Fibroblast of skin of right biceps (primary cell): ENCODE data around the gene KIF27.
"Not testable (repeated sequence)": the region's sequence is repeated elsewhere in the genome, so short reads cannot be mapped to it uniquely, and the experiment has no call there.

Experiments
- DNase-seq: peaks from one replicate; pipeline ENCODE4 v3.0.0-alpha.2; 2013

Gene KIF27

GRCh38 chr9:83930881-83931280 lies 9.6 kb upstream of the KIF27 start:
- DNase-seq: no peak

GRCh38 chr9:83927591-83927990 lies 6.4 kb upstream of the KIF27 start:
- no peak for DNase-seq

GRCh38 chr9:83920469-83920926 lies 734 bp downstream of the KIF27 start:
- peak; percentile 10 for DNase-seq

- DNase-seq: no peak
Observed at GRCh38 chr9:83919111-83919510, 2.1 kb downstream of the KIF27 start.

GRCh38 chr9:83912194-83912593 lies 9.0 kb downstream of the KIF27 start:
- DNase-seq: peak; percentile 32

- DNase-seq: no peak
Observed at GRCh38 chr9:83906144-83906543, 15.1 kb downstream of the KIF27 start.

GRCh38 chr9:83900615-83901014 lies 20.6 kb downstream of the KIF27 start:
- DNase-seq: not testable (repeated sequence)

GRCh38 chr9:83894301-83894700 lies 26.9 kb downstream of the KIF27 start:
- not testable (repeated sequence) for DNase-seq

- not testable (repeated sequence) for DNase-seq
Observed at GRCh38 chr9:83886498-83886897, 34.7 kb downstream of the KIF27 start.

GRCh38 chr9:83885559-83886240 lies 35.5 kb downstream of the KIF27 start:
- DNase-seq: peak; percentile 88

- DNase-seq: not testable (repeated sequence)
Observed at GRCh38 chr9:83881687-83882408, 39.4 kb downstream of the KIF27 start.

- DNase-seq: not testable (repeated sequence)
Observed at GRCh38 chr9:83875559-83875958, 45.7 kb downstream of the KIF27 start.

GRCh38 chr9:83849895-83850294 lies 71.3 kb downstream of the KIF27 start:
- DNase-seq: not testable (repeated sequence)

- not testable (repeated sequence) for DNase-seq
Observed at GRCh38 chr9:83837070-83837643, 84.1 kb downstream of the KIF27 start.

- DNase-seq: not testable (repeated sequence)
Observed at GRCh38 chr9:83830426-83831071, 90.7 kb downstream of the KIF27 start.

GRCh38 chr9:83824986-83825623 lies 96.1 kb downstream of the KIF27 start:
- peak; percentile 60 for DNase-seq

- DNase-seq: peak; percentile 48
Observed at GRCh38 chr9:83817356-83818278, 103.6 kb downstream of the KIF27 start, which contains the start of gene GKAP1. Gene GKAP1 (minus strand): TSS chr9:83817769. CDS start chr9:83806517, 11,252 bp downstream.

- not testable (repeated sequence) for DNase-seq
Observed at GRCh38 chr9:83817011-83817355, 104.2 kb downstream of the KIF27 start.

- DNase-seq: not testable (repeated sequence)
Observed at GRCh38 chr9:83815120-83815519, 106.1 kb downstream of the KIF27 start.

GRCh38 chr9:83809213-83809612 lies 112.0 kb downstream of the KIF27 start:
- not testable (repeated sequence) for DNase-seq

- DNase-seq: not testable (repeated sequence)
Observed at GRCh38 chr9:83804454-83804853, 116.8 kb downstream of the KIF27 start.

- DNase-seq: not testable (repeated sequence)
Observed at GRCh38 chr9:83803941-83804340, 117.3 kb downstream of the KIF27 start.
